Mucosa of rectum (tissue), 2 donors: ENCODE results near the gene ACTL6B.

Experiments used
- H3K27ac ChIP-seq, 2 donors: one replicate each; pipeline ENCODE4 v1.7.0; 2013; ENCODE audit warnings: inconsistent platforms in 2 of 2, low read depth in 2 of 2, low read length in 2 of 2
- H3K27me3 ChIP-seq, 2 donors: one replicate each; pipeline ENCODE4 v1.7.0; 2013; ENCODE audit warnings: low read length in 2 of 2; ENCODE audit not compliant: control insufficient read depth in 2 of 2, insufficient read depth in 2 of 2
- H3K36me3 ChIP-seq, 2 donors: one replicate each; pipeline ENCODE4 v1.7.0; 2013; ENCODE audit warnings: low read length in 2 of 2; ENCODE audit not compliant: control insufficient read depth in 2 of 2, insufficient read depth in 2 of 2
- H3K4me1 ChIP-seq, 2 donors: one replicate each; pipeline ENCODE4 v1.7.0; 2013; ENCODE audit warnings: low read length in 2 of 2, mild to moderate bottlenecking in 1 of 2; ENCODE audit not compliant: control insufficient read depth in 2 of 2, insufficient read depth in 2 of 2
- H3K4me3 ChIP-seq, 2 donors: one replicate each; pipeline ENCODE4 v1.7.0; 2013; ENCODE audit warnings: low read length in 2 of 2
- H3K9ac ChIP-seq, 2 donors: one replicate each; pipeline ENCODE4 v1.7.0; 2013; ENCODE audit warnings: low read length in 2 of 2, low read depth in 1 of 2, mild to moderate bottlenecking in 1 of 2
- H3K9me3 ChIP-seq, 2 donors: one replicate each; pipeline ENCODE4 v1.7.0; 2013; ENCODE audit warnings: low read length in 2 of 2; ENCODE audit not compliant: control insufficient read depth in 2 of 2
- donor health status: healthy.
- donor health status: Normal muscosa, but diverticular disease.

Gene ACTL6B

DNA sequence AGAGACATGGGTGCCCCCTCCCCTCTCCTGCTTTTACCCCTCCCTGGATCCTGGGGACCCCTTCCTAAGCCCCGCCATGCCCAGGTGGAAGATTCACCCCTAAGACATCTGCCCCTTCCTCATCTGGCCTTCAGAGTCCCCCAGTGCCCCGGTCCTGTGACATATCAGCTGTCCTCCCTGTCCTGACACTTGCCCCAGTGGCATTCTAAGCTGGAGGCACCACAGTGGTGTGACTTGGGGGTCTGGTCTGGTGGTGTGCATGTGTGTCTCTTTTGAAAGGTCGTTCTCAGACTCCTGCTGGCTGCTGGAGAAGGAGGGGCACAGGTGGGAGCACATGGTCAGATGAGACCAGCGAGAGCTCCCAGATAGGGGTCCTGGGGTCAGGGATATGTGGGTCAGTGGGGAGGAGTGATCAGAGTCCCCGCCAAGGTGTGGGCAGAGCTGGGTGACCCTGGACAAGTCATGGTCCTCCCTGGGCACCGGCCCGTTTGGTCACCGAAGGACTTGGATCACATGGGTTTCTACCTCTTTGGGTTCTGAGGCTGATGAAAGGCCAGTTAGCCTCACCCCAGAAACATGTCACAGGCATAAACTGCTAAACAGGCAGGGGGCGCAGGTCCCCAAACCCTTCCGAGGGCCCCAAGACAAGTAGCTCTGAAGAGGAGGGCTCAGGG is 14.3 kb downstream of the ACTL6B start:
- Histone ChIP-seq H3K4me1 (no peaks in the 10 kb centered on the region), H3K9ac (no peak overlapping the region), H3K4me3 (no peak overlapping the region), H3K36me3 (no peaks in the 10 kb centered on the region), H3K27ac (no peak overlapping the region), H3K27me3 (peaks cover 0 to 4% of the 10 kb centered on the region in 2 donors), H3K9me3 (no peaks in the 10 kb centered on the region)

GRCh38 chr7:100641463-100641859 is 14.8 kb downstream of the ACTL6B start, which contains the start of gene TFR2:
Gene TFR2 (minus strand): TSS chr7:100641552. CDS start chr7:100641509, 43 bp downstream.
- Histone ChIP-seq H3K4me1 (no peaks in the 10 kb centered on the region), H3K9ac (no peak within 1 kb of the TSS), H3K36me3 (no peaks in the 10 kb centered on the region), H3K4me3 (no peak within 1 kb of the TSS), H3K27me3 (peaks cover 0 to 4% of the 10 kb centered on the region in 2 donors), H3K9me3 (no peaks in the 10 kb centered on the region), H3K27ac (no peak within 1 kb of the TSS)

- Histone ChIP-seq H3K36me3 (no peaks in the 10 kb centered on the region), H3K9ac (no peak overlapping the region), H3K27ac (no peak overlapping the region), H3K9me3 (no peaks in the 10 kb centered on the region), H3K4me1 (no peaks in the 10 kb centered on the region), H3K4me3 (no peak overlapping the region), H3K27me3 (peaks cover 0 to 4% of the 10 kb centered on the region in 2 donors)
Observed at GRCh38 chr7:100640517-100641440, 15.5 kb downstream of the ACTL6B start.

DNA sequence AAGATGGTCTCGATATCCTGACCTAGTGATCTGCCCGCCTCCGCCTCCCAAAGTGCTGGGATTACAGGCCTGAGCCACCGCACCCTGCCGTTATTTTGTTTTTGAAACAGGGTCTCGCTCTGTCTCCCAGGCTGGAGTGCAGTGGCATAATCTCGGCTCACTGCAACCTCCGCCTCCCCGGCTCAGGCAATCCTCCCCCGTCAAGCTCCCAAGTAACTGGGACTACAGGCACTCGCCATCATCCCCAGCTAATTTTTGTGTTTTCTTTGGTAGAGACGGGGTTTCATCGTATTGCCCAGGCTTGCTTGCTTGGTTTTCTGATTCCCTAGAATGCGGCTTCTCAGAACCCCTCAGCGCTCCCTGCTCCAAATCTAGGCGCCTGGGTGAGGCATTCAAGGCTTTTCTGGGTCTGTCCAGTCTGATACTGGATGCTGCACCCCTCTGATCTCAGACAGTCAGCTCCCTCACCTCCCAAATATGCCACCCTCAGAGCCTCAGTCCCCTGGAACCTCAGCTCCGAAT is 16.2 kb downstream of the ACTL6B start:
- Histone ChIP-seq H3K36me3 (no peaks in the 10 kb centered on the region), H3K4me1 (no peaks in the 10 kb centered on the region), H3K9ac (no peak overlapping the region), H3K27ac (no peak overlapping the region), H3K4me3 (no peak overlapping the region), H3K27me3 (peaks cover 0 to 4% of the 10 kb centered on the region in 2 donors), H3K9me3 (no peaks in the 10 kb centered on the region)

GRCh38 chr7:100632951-100633717 is 23.1 kb downstream of the ACTL6B start:
- Histone ChIP-seq H3K4me3 (peak overlapping the region; percentile 59 to 68), H3K9ac (peak overlapping the region; percentile 41 to 55), H3K27me3 (peaks cover 0 to 4% of the 10 kb centered on the region in 2 donors), H3K36me3 (no peaks in the 10 kb centered on the region), H3K4me1 (peaks cover 3 to 8% of the 10 kb centered on the region in 2 donors), H3K27ac (no peak overlapping the region), H3K9me3 (no peaks in the 10 kb centered on the region)

DNA sequence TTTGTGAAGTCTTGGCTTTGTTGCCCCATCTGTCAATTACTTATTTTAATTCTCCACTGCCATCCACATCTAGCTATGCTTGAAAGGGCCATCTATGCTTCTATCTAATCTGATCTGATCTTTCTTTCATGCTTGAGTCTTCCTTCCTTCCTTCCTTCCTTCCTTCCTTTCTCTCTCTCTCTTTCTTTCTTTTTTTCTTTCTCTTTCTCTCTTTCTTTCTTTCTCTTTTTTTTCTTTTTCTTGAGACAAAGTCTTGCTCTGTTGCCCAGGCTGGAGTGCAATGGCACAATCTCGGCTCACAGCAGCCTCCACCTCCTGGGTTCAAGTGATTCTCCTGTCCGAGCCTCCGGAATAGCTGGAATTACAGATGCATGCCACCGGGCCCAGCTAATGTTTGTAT is 26.2 kb downstream of the ACTL6B start:
- H3K27ac ChIP-seq = no peak overlapping the region
- no peaks in the 10 kb centered on the region for H3K36me3 ChIP-seq
- H3K4me3 ChIP-seq = no peak overlapping the region
- H3K9me3 ChIP-seq = no peaks in the 10 kb centered on the region
- no peak overlapping the region for H3K9ac ChIP-seq
- H3K4me1 ChIP-seq = peaks cover 8 to 11% of the 10 kb centered on the region in 2 donors
- peaks cover 0 to 7% of the 10 kb centered on the region in 2 donors for H3K27me3 ChIP-seq

DNA sequence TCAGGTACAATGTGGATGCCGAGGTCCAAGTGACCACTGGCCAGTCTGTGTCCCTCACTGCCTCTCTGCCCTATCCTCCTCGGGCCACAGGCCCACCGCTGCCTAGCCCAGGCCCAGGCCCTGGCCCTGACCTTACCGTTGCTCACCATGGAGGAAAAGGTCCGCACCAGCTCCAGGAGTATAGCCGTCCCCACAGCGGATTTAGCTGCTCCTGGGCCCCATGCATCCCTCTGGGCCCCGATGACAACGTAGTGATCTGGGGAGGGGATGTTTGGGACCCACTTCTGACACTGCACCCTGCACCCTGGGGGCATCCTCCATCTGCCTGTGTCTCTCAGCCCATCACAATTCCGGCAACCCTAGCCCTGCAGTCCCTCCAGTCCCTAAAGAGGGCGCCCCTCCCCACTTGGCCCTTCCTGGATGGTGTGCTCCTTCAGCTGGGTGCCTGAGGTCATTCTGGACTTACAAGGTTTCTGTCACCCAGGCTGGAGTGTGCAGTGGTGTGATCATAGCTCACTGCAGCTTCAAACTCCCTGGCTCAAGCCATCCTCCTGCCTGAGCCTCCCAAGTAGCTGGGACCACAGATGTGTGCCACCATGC is 27.0 kb downstream of the ACTL6B start:
- Histone ChIP-seq H3K4me3 (no peak overlapping the region), H3K9me3 (no peaks in the 10 kb centered on the region), H3K4me1 (peaks cover 8 to 11% of the 10 kb centered on the region in 2 donors), H3K27ac (no peak overlapping the region), H3K36me3 (no peaks in the 10 kb centered on the region), H3K9ac (no peak overlapping the region), H3K27me3 (peaks cover 0 to 7% of the 10 kb centered on the region in 2 donors)

DNA sequence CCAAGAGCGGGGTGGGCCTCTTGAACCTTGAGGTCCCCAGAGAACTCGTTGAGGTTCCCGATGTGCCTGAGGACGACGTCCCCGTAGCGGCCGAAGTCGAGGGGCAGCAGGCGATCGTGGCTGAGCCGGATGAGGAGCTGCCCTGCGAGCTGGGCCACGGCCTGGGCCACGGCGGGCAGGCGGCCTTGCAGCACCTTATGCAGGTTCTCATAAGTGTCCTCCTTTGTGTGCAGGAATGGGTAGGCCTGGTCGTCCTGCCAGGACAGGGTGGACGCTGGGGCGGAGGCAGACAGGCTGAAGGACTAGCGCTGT is 29.1 kb downstream of the ACTL6B start:
- Histone ChIP-seq H3K4me3 (peak overlapping the region; percentile 14 to 43), H3K36me3 (no peaks in the 10 kb centered on the region), H3K4me1 (peaks cover 3 to 5% of the 10 kb centered on the region in 2 donors), H3K27ac (no peak overlapping the region), H3K27me3 (peaks cover 0 to 3% of the 10 kb centered on the region in 2 donors), H3K9me3 (no peaks in the 10 kb centered on the region), H3K9ac (no peak overlapping the region)

DNA sequence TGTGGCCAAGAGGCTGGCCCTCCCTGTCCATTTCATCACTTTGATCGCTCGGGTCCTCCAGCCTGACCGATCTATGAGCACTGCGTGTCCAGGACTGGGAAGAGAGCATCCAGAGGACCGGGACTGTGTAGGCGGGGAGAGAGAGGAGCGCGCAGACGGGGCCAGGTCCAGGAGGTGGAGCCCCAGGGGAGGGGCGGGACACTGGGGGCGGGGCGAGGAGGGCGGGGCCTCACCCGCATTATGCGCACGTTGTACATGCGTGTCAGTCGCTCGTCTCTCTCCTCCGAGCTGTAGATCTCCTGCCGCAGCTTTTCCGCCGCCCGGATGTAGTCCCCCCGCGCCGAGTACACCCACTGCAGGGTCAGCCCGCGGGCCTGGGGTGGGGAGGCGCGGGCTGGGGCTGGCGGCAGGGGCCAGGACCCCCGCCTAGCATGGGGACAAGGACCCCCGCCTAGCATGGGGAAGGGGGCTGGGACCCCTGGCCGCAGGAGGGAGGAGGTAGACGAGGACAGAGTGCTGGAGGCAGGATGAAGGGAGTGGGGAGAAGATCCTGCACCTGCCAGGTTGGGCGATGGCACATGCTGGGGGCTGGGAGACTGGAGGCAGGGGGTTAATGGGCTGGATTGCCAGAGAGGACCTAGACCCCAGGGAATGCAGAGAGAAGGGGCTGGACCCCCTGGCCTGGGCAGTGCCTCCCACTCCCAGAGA is 29.6 kb downstream of the ACTL6B start:
- peaks cover 0 to 3% of the 10 kb centered on the region in 2 donors for H3K27me3 ChIP-seq
- H3K9me3 ChIP-seq = no peaks in the 10 kb centered on the region
- H3K36me3 ChIP-seq = no peaks in the 10 kb centered on the region
- peak overlapping the region in 1 of 2 donors; percentile 58 for H3K27ac ChIP-seq
- H3K4me1 ChIP-seq = peaks cover 3 to 5% of the 10 kb centered on the region in 2 donors
- peak overlapping the region; percentile 43 to 48 for H3K4me3 ChIP-seq
- H3K9ac ChIP-seq = peak overlapping the region in 1 of 2 donors; percentile 54
